ENCODE results near the gene UBE2U.

DNA sequence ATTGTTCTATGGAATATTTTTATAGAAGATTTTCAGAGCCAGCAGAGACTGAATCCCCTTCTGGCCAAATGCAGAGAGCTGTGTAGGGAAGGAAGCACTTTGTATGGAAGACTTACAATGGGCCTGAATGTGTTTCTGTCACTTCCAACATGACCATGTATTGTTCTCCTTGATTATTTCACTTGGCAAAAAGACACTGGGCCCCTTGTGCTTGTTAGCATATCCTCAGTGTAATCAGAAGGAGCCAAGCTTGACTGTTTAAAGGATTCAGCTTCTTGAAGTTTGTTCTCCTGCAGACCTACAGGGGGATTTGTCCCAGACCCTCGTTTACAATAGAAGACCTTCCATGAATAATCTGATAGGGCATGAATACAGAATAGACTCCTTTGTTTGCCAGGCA is 48.1 kb upstream of the UBE2U start:
- TF ChIP-seq POLR2A (IDR thresholded peaks at IDR 0.05) = no peak
- TF ChIP-seq, protein P1, sequence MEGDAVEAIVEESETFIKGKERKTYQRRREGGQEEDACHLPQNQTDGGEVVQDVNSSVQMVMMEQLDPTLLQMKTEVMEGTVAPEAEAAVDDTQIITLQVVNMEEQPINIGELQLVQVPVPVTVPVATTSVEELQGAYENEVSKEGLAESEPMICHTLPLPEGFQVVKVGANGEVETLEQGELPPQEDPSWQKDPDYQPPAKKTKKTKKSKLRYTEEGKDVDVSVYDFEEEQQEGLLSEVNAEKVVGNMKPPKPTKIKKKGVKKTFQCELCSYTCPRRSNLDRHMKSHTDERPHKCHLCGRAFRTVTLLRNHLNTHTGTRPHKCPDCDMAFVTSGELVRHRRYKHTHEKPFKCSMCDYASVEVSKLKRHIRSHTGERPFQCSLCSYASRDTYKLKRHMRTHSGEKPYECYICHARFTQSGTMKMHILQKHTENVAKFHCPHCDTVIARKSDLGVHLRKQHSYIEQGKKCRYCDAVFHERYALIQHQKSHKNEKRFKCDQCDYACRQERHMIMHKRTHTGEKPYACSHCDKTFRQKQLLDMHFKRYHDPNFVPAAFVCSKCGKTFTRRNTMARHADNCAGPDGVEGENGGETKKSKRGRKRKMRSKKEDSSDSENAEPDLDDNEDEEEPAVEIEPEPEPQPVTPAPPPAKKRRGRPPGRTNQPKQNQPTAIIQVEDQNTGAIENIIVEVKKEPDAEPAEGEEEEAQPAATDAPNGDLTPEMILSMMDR (IDR thresholded peaks at IDR 0.05) = no peak
- TF ChIP-seq POLR2AphosphoS5 (IDR thresholded peaks at IDR 0.05) = no peak
